ENCODE measurements around the gene EGLN1.

GRCh38 chr1:231392389-231393131 is 29.5 kb downstream of the EGLN1 start:
- no peak for TF ChIP-seq EZH2phosphoT487 (IDR thresholded peaks at IDR 0.05; ENCODE audit: borderline replicate concordance, low read depth, low read length)
- TF ChIP-seq CTCF (conservative IDR thresholded peaks at IDR 0.05; ENCODE audit: low read length): no peak
